Fibroblast of skin of back (primary cell): Measurements from ENCODE around the gene KRTAP5-10.
"Not testable (repeated sequence)": the region's sequence is repeated elsewhere in the genome, so short reads cannot be mapped to it uniquely, and the experiment has no call there.

Source experiments
- DNase-seq: peaks from one replicate; pipeline ENCODE4 v3.0.0-alpha.2; 2013

The KRTAP5-10 gene

GRCh38 chr11:71574418-71574817 is 9.1 kb downstream of the KRTAP5-10 start:
- no peak for DNase-seq

GRCh38 chr11:71575723-71576424 is 10.5 kb downstream of the KRTAP5-10 start:
- DNase-seq: no peak

- not testable (repeated sequence) for DNase-seq
Measured at GRCh38 chr11:71576688-71577465, 11.5 kb downstream of the KRTAP5-10 start.

- no peak for DNase-seq
Measured at GRCh38 chr11:71577469-71578004, 12.2 kb downstream of the KRTAP5-10 start.

GRCh38 chr11:71579513-71579912 is 14.2 kb downstream of the KRTAP5-10 start:
- DNase-seq: not testable (repeated sequence)

- peak; percentile 68 for DNase-seq
Measured at GRCh38 chr11:71580057-71581003, 15.0 kb downstream of the KRTAP5-10 start.

- DNase-seq: no peak
Measured at GRCh38 chr11:71581826-71582225, 16.5 kb downstream of the KRTAP5-10 start.

GRCh38 chr11:71582309-71582895 is 17.0 kb downstream of the KRTAP5-10 start, which contains the start of gene KRTAP5-11:
TSS of gene KRTAP5-11 (minus strand) at chr11:71582875. CDS start at chr11:71582837, 38 bp downstream.
- DNase-seq: no peak

- not testable (repeated sequence) for DNase-seq
Measured at GRCh38 chr11:71582969-71583368, 17.6 kb downstream of the KRTAP5-10 start.

- DNase-seq: not testable (repeated sequence)
Measured at GRCh38 chr11:71585673-71586072, 20.3 kb downstream of the KRTAP5-10 start.

- not testable (repeated sequence) for DNase-seq
Measured at GRCh38 chr11:71588314-71588713, 23.0 kb downstream of the KRTAP5-10 start.

- not testable (repeated sequence) for DNase-seq
Measured at GRCh38 chr11:71588822-71589545, 23.6 kb downstream of the KRTAP5-10 start.

GRCh38 chr11:71589546-71589920 is 24.2 kb downstream of the KRTAP5-10 start:
- not testable (repeated sequence) for DNase-seq

GRCh38 chr11:71603221-71603620 is 37.9 kb downstream of the KRTAP5-10 start:
- DNase-seq: not testable (repeated sequence)

- DNase-seq: not testable (repeated sequence)
Measured at GRCh38 chr11:71604798-71605488, 39.6 kb downstream of the KRTAP5-10 start.

- DNase-seq: not testable (repeated sequence)
Measured at GRCh38 chr11:71606853-71607519, 41.6 kb downstream of the KRTAP5-10 start.

- not testable (repeated sequence) for DNase-seq
Measured at GRCh38 chr11:71607520-71608216, 42.3 kb downstream of the KRTAP5-10 start.

GRCh38 chr11:71608272-71608671 is 42.9 kb downstream of the KRTAP5-10 start:
- not testable (repeated sequence) for DNase-seq
